CD4-positive, alpha-beta memory T cell (primary cell): Measurements from ENCODE around the gene B2M. TPM values are rescaled to one million over a fixed set of nuclear protein-coding genes. Genes with fewer than 3 reads are reported as not detected.
"Not testable (repeated sequence)": the region's sequence is repeated elsewhere in the genome, so short reads cannot be mapped to it uniquely, and the experiment has no call there.

Source experiments
- CTCF ChIA-PET: fragments of 350-600 bp; sonication (Branson Sonifier 250); formaldehyde crosslinking; loops from one replicate; lab custom pipeline; 2021; ENCODE audit warnings: inconsistent platforms; ENCODE audit not compliant: partially characterized antibody; lab: Charles Lee
- POLR2A ChIA-PET: fragments of 350-600 bp; sonication (Branson Sonifier 250); formaldehyde crosslinking; loops from one replicate; lab custom pipeline; 2021; ENCODE audit not compliant: partially characterized antibody; lab: Charles Lee
- DNase-seq, 5 donors: peaks; one replicate each; pipeline versions ENCODE4 v3.0.0 to v3.0.0-alpha.2; 2020 to 2022; ENCODE audit warnings: mixed read lengths in 1 of 5
- H3K27ac ChIP-seq: one replicate; pipeline ENCODE4 v1.7.0; 2013; ENCODE audit warnings: low read depth, low read length
- H3K27me3 ChIP-seq: 2 replicates; pipeline ENCODE4 v1.7.0; 2013; ENCODE audit warnings: mild to moderate bottlenecking, low read length, moderate library complexity; ENCODE audit not compliant: insufficient read depth
- H3K36me3 ChIP-seq: 2 replicates; pipeline ENCODE4 v1.7.0; 2013; ENCODE audit warnings: mild to moderate bottlenecking, low read length, moderate library complexity; ENCODE audit not compliant: insufficient read depth
- H3K4me1 ChIP-seq: 2 replicates; pipeline ENCODE4 v1.7.0; 2013; ENCODE audit warnings: mild to moderate bottlenecking, low read length, moderate library complexity; ENCODE audit not compliant: insufficient read depth
- H3K4me3 ChIP-seq, 2 donors: one replicate each; pipeline ENCODE4 v1.7.0; 2013; ENCODE audit warnings: low read length in 2 of 2, mild to moderate bottlenecking in 1 of 2
- H3K9me3 ChIP-seq, 2 donors: one replicate each; pipeline ENCODE4 v1.7.0; 2013; ENCODE audit warnings: low read length in 2 of 2, control low read depth in 1 of 2; ENCODE audit not compliant: control insufficient read depth in 1 of 2
- H3K27ac Mint-ChIP-seq, 7 donors: one replicate each; pipeline ENCODE4 v1.8.0; 2020 to 2021; ENCODE audit warnings: mixed read lengths in 7 of 7, mild to moderate bottlenecking in 6 of 7, inconsistent platforms in 3 of 7, moderate library complexity in 3 of 7
- H3K27me3 Mint-ChIP-seq, 2 donors: one replicate each; pipeline ENCODE4 v1.8.0; 2020 to 2021; ENCODE audit warnings: mixed read lengths in 2 of 2
- H3K36me3 Mint-ChIP-seq, 2 donors: one replicate each; pipeline ENCODE4 v1.8.0; 2020 to 2021; ENCODE audit warnings: mixed read lengths in 2 of 2, inconsistent platforms in 1 of 2, mild to moderate bottlenecking in 1 of 2
- H3K4me1 Mint-ChIP-seq, 4 donors: one replicate each; pipeline ENCODE4 v1.8.0; 2020 to 2021; ENCODE audit warnings: mixed read lengths in 4 of 4, mild to moderate bottlenecking in 1 of 4
- H3K4me3 Mint-ChIP-seq, 8 donors: one replicate each; pipeline ENCODE4 v1.8.0; 2020 to 2021; ENCODE audit warnings: mixed read lengths in 8 of 8, mild to moderate bottlenecking in 7 of 8, moderate library complexity in 6 of 8, inconsistent platforms in 3 of 8
- H3K9me3 Mint-ChIP-seq, 8 donors: one replicate each; pipeline ENCODE4 v1.8.0; 2020 to 2021; ENCODE audit warnings: mixed read lengths in 8 of 8, mild to moderate bottlenecking in 5 of 8, inconsistent platforms in 3 of 8, moderate library complexity in 1 of 8
- intact Hi-C: fragments of 100-400 bp; cut with micrococcal nuclease; formaldehyde crosslinking; loops from one replicate; pipeline ENCODE4 v1.15.1; 2023
- polyA plus RNA-seq, 2 donors: library from polyadenylated mRNA; unstranded; fragments of 300-500 nt; fragmentation: Illumina TruSeq; gene quantifications; one replicate each; pipeline ENCODE4 v1.2.3, GENCODE V29; 2021
- total RNA-seq, 2 experiments: library from RNA; stranded (reverse); gene quantifications; one replicate each; pipeline ENCODE4 v1.2.3, GENCODE V29; 2021

Gene B2M
- total and polyA plus RNA-seq, 4 experiments from 2014 or later, result 7,421 to 62,423 (median 21,318) TPM

DNA sequence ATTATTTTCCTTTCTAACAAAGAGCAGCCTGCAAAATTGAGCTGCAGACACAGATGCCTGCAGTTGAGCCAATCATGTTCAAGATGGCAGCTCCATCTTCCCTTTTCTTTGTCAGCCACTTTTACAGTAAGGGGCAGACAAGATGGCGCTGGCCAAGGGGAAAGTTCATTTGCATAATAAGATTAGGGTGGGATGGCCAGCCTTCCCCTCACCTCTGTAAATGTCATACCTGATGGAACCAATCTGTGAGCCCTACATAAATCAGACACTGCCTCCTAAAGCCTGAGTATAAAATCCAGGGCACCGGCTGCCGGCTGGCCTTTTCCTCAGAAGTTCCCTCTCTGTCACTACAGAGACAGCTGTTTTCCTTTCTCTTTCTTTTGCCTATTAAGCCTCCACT lies 16.0 kb upstream of the B2M start:
- H3K9me3 Mint-ChIP-seq, result peaks cover 0 to 11% (median 4%) of the 10 kb centered on the region in 8 donors
- DNase-seq, result no peak
- H3K27me3 ChIP-seq, result no peaks in the 10 kb centered on the region
- H3K4me1 Mint-ChIP-seq, result peaks cover 18 to 41% (median 31%) of the 10 kb centered on the region in 4 donors
- no peaks in the 10 kb centered on the region for H3K36me3 ChIP-seq
- H3K9me3 ChIP-seq, result no peaks in the 10 kb centered on the region
- H3K4me3 Mint-ChIP-seq, result no peak overlapping the region
- intact Hi-C loops, result no loop called here
- H3K4me3 ChIP-seq, result no peak overlapping the region
- H3K4me1 ChIP-seq, result peaks cover 20% of the 10 kb centered on the region
- no peak overlapping the region for H3K27ac ChIP-seq
- peak overlapping the region in 6 of 7 donors; percentile 20 to 84 (median 50) for H3K27ac Mint-ChIP-seq
- POLR2A ChIA-PET, result interaction anchor here (0.8 to 8.0 kb wide), 10 partner anchors 9 to 41 kb away, joined by 3 to 103 read pairs (median 6); partner anchors contain the start of genes B2M, PATL2, SPG11 and TRIM69
- no peaks in the 10 kb centered on the region for H3K27me3 Mint-ChIP-seq
- H3K36me3 Mint-ChIP-seq, result peaks cover 0 to 5% of the 10 kb centered on the region in 2 donors
- CTCF ChIA-PET, result interaction anchor here (1.7 to 1.9 kb wide), 2 partner anchors 15 to 31 kb away, joined by 7 to 8 read pairs; partner anchors contain the start of genes PATL2 and SPG11

DNA sequence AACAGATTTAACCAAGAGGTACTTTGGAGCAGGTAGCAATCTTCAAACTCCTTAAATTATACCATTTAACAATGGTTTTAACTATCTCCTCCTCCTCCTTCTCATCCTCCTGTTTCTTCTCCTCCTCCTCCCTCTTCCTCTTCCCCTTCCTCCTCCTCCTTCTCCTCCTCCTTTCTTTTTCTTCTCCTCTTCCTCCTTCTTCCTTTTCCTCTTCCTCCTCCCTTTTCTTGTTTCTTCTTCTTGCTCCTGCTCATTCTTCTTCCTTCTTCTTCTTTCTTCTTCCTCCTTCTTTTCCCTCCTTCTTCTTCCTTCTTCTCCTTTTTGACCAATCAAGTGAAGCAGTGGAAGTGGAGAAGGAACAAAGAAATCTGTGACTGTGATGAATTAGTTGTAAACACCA lies 14.3 kb upstream of the B2M start:
- Histone ChIP-seq H3K27ac (no peak overlapping the region), H3K36me3 (no peaks in the 10 kb centered on the region), H3K4me1 (peaks cover 12% of the 10 kb centered on the region), H3K9me3 (no peaks in the 10 kb centered on the region), H3K27me3 (no peaks in the 10 kb centered on the region), H3K4me3 (no peak overlapping the region)
- DNase-seq, result no peak
- intact Hi-C loops, result no loop called here
- H3K4me3 Mint-ChIP-seq, result no peak overlapping the region
- H3K9me3 Mint-ChIP-seq, result peaks cover 0 to 21% (median 14%) of the 10 kb centered on the region in 8 donors
- peak overlapping the region in 3 of 7 donors; percentile 67 to 76 (median 68) for H3K27ac Mint-ChIP-seq
- peaks cover 0 to 17% of the 10 kb centered on the region in 2 donors for H3K36me3 Mint-ChIP-seq
- ChIA-PET CTCF (interaction anchor here (0.5 to 1.3 kb wide), 3 partner anchors 33 to 54 kb away, joined by 3 to 9 read pairs (median 3); partner anchors contain the start of genes SPG11 and TRIM69), POLR2A (interaction anchor here (0.6 to 8.0 kb wide), 7 partner anchors 13 to 46 kb away, joined by 3 to 103 read pairs (median 5); partner anchors contain the start of genes B2M, PATL2 and SPG11)
- H3K27me3 Mint-ChIP-seq, result no peaks in the 10 kb centered on the region
- H3K4me1 Mint-ChIP-seq, result peaks cover 16 to 47% (median 31%) of the 10 kb centered on the region in 4 donors

DNA sequence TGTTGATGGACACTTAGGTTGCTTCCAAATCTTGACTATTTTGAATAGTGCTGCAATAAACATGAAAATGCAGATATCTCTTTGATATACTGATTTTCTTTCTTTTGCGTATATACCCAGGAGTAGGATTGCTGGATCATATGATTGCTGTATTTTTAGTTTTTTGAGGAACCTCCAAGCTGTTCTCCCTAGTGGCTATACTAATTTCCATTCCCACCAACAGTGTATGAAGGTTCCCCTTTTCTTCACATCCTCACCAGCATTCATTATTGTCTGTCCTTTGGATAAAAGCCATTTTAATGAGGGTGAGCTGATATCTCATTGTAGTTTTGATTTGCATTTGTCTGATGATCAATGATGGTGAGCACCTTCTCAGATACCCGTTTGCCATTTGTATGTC lies 12.7 kb upstream of the B2M start:
- H3K27ac Mint-ChIP-seq, result peak overlapping the region in 1 of 7 donors; percentile 37
- peaks cover 0 to 34% (median 19%) of the 10 kb centered on the region in 8 donors for H3K9me3 Mint-ChIP-seq
- H3K4me3 Mint-ChIP-seq, result no peak overlapping the region
- no peaks in the 10 kb centered on the region for H3K36me3 ChIP-seq
- H3K9me3 ChIP-seq, result no peaks in the 10 kb centered on the region
- H3K27ac ChIP-seq, result no peak overlapping the region
- H3K27me3 Mint-ChIP-seq, result no peaks in the 10 kb centered on the region
- no peak for DNase-seq
- H3K4me1 ChIP-seq, result peaks cover 12% of the 10 kb centered on the region
- no peaks in the 10 kb centered on the region for H3K27me3 ChIP-seq
- H3K4me3 ChIP-seq, result no peak overlapping the region
- CTCF ChIA-PET, result interaction anchor here (0.6 to 2.4 kb wide), 9 partner anchors 9 to 121 kb away, joined by 3 to 9 read pairs (median 5); partner anchors contain the start of genes B2M, PATL2 and SPG11
- peaks cover 0 to 23% of the 10 kb centered on the region in 2 donors for H3K36me3 Mint-ChIP-seq
- POLR2A ChIA-PET, result interaction anchor here (0.7 to 8.0 kb wide), 7 partner anchors 8 to 34 kb away, joined by 3 to 103 read pairs (median 6); partner anchors contain the start of genes B2M, PATL2 and SPG11
- H3K4me1 Mint-ChIP-seq, result peaks cover 17 to 47% (median 31%) of the 10 kb centered on the region in 4 donors
- intact Hi-C loops, result no loop called here

DNA sequence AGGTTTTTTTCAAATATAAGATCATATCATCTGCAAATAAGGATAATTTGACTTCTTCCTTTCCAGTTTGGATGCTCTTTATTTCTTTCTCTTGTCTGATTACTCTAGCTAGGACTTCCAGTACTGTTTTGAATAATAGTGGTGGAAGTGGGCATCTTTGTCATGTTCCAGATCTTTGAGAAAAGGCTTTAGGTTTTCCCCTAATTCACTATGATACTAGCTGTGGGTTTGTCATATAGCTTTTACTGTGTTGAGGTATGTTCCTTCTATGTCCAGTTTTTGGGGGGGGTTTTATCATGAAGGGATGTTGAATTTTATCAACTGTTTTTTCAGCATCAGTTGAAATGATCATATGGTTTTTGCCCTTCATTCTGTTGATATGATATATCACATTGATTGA lies 10.6 kb upstream of the B2M start:
- Mint-ChIP-seq H3K36me3 (peaks cover 0 to 29% of the 10 kb centered on the region in 2 donors), H3K9me3 (peaks cover 0 to 34% (median 21%) of the 10 kb centered on the region in 8 donors), H3K27ac (peak overlapping the region in 3 of 7 donors; percentile 48 to 69 (median 55)), H3K4me1 (peaks cover 11 to 39% (median 22%) of the 10 kb centered on the region in 4 donors)
- H3K27me3 ChIP-seq, H3K4me3 ChIP-seq, intact Hi-C loops, H3K4me3 Mint-ChIP-seq, H3K27ac ChIP-seq, H3K4me1 ChIP-seq, H3K36me3 ChIP-seq, H3K27me3 Mint-ChIP-seq, DNase-seq, H3K9me3 ChIP-seq: not testable (repeated sequence)
- ChIA-PET CTCF (interaction anchor here (1.8 kb wide), 1 partner anchor 37 kb away, joined by 7 read pairs; the partner anchor contains the start of gene SPG11), POLR2A (interaction anchor here (0.9 to 8.0 kb wide), 4 partner anchors 10 to 36 kb away, joined by 3 to 103 read pairs (median 41); partner anchors contain the start of genes B2M, PATL2 and SPG11)

DNA sequence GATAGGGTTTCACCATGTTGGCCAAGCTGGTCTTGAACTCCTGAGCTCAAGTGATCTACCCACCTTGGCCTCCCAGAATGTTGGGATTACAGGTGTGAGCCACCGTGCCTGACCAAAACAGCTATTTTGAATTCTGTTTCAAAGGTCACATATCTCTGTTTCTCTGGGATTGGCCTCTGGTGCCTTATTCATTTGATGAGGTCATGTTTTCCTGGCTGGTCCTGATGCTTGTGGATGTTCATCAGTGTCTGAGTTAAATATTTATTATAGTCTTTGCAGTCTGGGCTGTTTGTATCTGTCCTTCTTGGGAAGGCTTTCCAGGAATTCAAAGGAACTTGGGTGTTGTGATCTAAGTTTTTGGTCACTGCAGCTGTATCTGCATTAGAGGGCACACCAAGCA lies 5.3 kb upstream of the B2M start:
- Mint-ChIP-seq H3K27ac (no peak overlapping the region), H3K4me1 (peaks cover 19 to 43% (median 33%) of the 10 kb centered on the region in 4 donors), H3K9me3 (peaks cover 0 to 23% (median 10%) of the 10 kb centered on the region in 8 donors), H3K36me3 (peaks cover 14 to 35% of the 10 kb centered on the region in 2 donors), H3K27me3 (no peaks in the 10 kb centered on the region), H3K4me3 (no peak overlapping the region)
- ChIA-PET CTCF (interaction anchor here (1.1 to 13.1 kb wide), 6 partner anchors 14 to 42 kb away, joined by 3 to 167 read pairs (median 10); partner anchors contain the start of genes SPG11 and TRIM69), POLR2A (interaction anchor here (2.0 to 39.7 kb wide), 4 partner anchors 8 to 38 kb away, joined by 10 to 5737 read pairs (median 1554); partner anchors contain the start of genes SPG11 and TRIM69)
- no peak overlapping the region for H3K27ac ChIP-seq
- H3K4me3 ChIP-seq, result no peak overlapping the region
- DNase-seq, result no peak
- intact Hi-C loops, result no loop called here
- H3K4me1 ChIP-seq, result peaks cover 20% of the 10 kb centered on the region
- H3K36me3 ChIP-seq, result no peaks in the 10 kb centered on the region
- H3K9me3 ChIP-seq, result no peaks in the 10 kb centered on the region
- no peaks in the 10 kb centered on the region for H3K27me3 ChIP-seq

DNA sequence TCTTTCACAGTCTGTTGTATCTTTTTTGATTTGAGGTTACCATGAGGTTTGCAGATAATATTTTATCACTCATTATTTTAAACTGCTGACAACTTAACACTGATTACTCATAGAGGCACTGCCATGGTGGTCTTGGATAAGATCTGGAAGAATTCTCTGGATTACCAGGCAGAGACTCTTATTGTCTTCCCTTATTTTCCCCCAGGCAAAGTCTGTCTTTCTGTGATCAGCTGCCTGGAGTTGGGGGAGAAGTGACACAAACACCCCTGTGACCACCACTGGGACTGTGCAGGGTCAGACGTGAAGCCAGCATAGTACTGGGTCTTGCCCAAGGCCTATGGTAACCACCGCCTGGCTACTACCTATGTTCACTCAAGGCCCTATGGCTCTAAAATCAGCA lies 4.9 kb upstream of the B2M start:
- H3K27ac Mint-ChIP-seq, result no peak overlapping the region
- intact Hi-C loops, result no loop called here
- ChIA-PET POLR2A (interaction anchor here (1.1 to 39.7 kb wide), 5 partner anchors 9 to 84 kb away, joined by 3 to 5737 read pairs (median 103); partner anchors contain the start of genes SPG11 and TRIM69), CTCF (interaction anchor here (1.1 to 33.6 kb wide), 6 partner anchors 15 to 44 kb away, joined by 3 to 821 read pairs (median 24); partner anchors contain the start of genes SPG11 and TRIM69)
- H3K4me1 Mint-ChIP-seq, result peaks cover 19 to 47% (median 32%) of the 10 kb centered on the region in 4 donors
- H3K27me3 Mint-ChIP-seq, result no peaks in the 10 kb centered on the region
- Histone ChIP-seq H3K9me3 (no peaks in the 10 kb centered on the region), H3K27ac (no peak overlapping the region), H3K4me1 (peaks cover 20% of the 10 kb centered on the region), H3K36me3 (no peaks in the 10 kb centered on the region), H3K27me3 (no peaks in the 10 kb centered on the region), H3K4me3 (no peak overlapping the region)
- H3K36me3 Mint-ChIP-seq, result peaks cover 18 to 37% of the 10 kb centered on the region in 2 donors
- DNase-seq, result no peak
- peaks cover 0 to 23% (median 10%) of the 10 kb centered on the region in 8 donors for H3K9me3 Mint-ChIP-seq
- H3K4me3 Mint-ChIP-seq, result no peak overlapping the region
